SK-N-SH (cell line): Measurements from ENCODE around the gene MYO15A.

ENCODE experiments used
- POLR2AphosphoS5 ChIP-seq: IDR thresholded peaks from 2 replicates; pipeline ENCODE4 v1.6.1; 2012; ENCODE audit warnings: low read depth, low read length
- RAD21 ChIP-seq: IDR thresholded peaks from 2 replicates; pipeline ENCODE4 v1.6.1; 2012; ENCODE audit warnings: mild to moderate bottlenecking, low read length

DNA sequence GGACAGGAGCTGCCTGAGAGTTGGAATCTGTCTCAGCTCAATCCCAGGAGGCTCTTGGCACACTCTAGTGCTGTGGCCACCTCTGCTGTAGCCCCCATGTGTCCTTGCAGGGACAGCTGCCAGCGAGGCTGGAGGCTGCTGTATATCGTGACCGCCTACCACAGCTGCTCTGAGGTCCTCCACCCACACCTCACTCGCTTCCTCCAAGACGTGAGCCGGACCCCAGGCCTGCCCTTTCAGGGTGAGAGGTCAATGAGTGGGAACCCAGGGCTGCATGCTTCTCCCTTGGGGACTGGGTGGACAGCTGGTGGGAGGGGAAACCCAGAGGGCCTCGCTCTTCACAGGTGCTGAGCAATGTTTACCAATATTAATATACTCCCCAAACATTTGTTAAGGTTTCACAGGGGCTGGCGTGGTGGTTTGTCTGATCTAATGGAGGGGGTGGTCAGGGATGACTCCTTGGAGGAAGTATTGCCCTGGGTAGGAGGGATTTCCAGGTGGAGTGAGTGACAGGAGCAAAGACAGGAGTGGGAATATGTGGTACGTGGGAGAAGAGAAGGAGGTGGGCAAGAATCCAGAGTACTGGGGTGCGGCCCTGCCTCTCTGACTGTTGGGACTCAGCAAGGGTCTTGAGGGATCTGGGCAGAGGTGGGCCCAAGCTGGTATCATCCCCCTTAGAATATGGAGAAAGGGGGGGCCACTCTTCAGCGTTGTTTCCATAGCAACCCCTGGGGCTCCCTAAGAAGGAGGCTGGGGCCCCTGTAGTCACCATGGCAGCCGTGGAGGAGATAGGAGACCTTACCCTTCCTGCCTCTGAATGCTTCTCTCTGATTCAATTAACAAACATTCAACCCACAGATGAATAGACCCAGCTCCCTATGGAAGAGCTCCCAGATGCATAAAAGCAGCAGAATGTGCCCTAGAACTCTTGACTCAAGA is 52.9 kb downstream of the MYO15A start:
- TF ChIP-seq RAD21 (no peak), POLR2AphosphoS5 (no peak)
